Peyer's patch (tissue), 4 donors: ENCODE results near the gene CDYL.

Experiments
- POLR2A ChIP-seq, 2 donors: fragments of 450-650 bp; IDR thresholded peaks; one replicate each; pipeline ENCODE4 v1.5.1; 2017; ENCODE audit warnings: antibody characterized with exemption in 2 of 2, mild to moderate bottlenecking in 2 of 2, moderate library complexity in 2 of 2
- TF ChIP-seq, protein P1 (sequence below), 6 experiments: fragments of 450-650 bp in 4 of 6; fragments of 200-600 bp in 2 of 6; sonication (generic) in 1 of 6; IDR thresholded peaks; one replicate each; pipeline ENCODE4 v1.5.1; 2017 to 2019; ENCODE audit warnings: antibody characterized with exemption in 6 of 6, mild to moderate bottlenecking in 3 of 6, moderate library complexity in 1 of 6

DNA sequence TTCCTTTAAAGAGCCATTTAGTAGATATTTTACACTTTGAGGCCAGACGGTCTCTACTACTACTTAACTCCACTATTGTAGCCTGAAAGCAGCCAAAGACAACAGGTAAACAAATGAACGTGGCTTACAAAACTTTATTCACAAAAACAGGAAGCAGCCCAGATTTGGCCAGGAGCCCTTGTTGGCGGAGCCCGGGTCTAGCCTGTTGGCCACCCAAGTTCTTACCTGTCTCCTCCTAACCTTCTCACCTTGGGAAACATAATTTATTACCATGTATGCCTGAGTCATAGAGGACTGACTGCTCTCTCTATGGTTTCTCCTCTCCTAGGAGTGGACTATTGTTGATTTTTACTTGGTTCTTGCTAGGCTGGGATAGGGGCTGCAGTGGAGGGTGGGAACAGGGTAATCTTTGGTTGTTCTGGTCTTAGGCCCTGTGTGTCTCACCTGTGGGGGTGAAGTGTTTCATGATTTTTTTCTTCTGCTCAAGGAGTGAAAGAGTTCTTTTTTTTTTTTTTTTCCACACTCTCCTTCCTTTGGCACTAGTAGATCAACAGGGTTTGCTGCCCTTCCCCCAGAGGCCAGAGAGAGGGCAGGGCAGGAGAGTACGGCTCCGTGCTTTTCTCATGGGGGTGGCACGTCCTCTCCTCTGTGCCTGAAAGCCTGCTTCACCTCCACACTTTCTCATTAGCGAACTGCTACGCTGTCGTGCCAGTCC is 137.7 kb downstream of the CDYL start:
- TF ChIP-seq, protein P1, sequence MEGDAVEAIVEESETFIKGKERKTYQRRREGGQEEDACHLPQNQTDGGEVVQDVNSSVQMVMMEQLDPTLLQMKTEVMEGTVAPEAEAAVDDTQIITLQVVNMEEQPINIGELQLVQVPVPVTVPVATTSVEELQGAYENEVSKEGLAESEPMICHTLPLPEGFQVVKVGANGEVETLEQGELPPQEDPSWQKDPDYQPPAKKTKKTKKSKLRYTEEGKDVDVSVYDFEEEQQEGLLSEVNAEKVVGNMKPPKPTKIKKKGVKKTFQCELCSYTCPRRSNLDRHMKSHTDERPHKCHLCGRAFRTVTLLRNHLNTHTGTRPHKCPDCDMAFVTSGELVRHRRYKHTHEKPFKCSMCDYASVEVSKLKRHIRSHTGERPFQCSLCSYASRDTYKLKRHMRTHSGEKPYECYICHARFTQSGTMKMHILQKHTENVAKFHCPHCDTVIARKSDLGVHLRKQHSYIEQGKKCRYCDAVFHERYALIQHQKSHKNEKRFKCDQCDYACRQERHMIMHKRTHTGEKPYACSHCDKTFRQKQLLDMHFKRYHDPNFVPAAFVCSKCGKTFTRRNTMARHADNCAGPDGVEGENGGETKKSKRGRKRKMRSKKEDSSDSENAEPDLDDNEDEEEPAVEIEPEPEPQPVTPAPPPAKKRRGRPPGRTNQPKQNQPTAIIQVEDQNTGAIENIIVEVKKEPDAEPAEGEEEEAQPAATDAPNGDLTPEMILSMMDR (IDR thresholded peaks at IDR 0.05) = no peak
- TF ChIP-seq POLR2A (IDR thresholded peaks at IDR 0.05) = no peak
